IPS-20b (cell line): Measurements from ENCODE around the gene RACGAP1.
"Not testable (repeated sequence)": the region's sequence is repeated elsewhere in the genome, so short reads cannot be mapped to it uniquely, and the experiment has no call there.

Source experiments
- H3K27ac ChIP-seq: one replicate; pipeline ENCODE4 v1.5.1; 2013; ENCODE audit warnings: low read length
- H3K27me3 ChIP-seq: 2 replicates; pipeline ENCODE4 v1.6.1; 2013; ENCODE audit warnings: mild to moderate bottlenecking, low read length, inconsistent platforms; ENCODE audit not compliant: insufficient read depth
- H3K36me3 ChIP-seq: 2 replicates; pipeline ENCODE4 v1.6.1; 2013; ENCODE audit warnings: low read depth, mild to moderate bottlenecking, inconsistent platforms, low read length, moderate library complexity; ENCODE audit not compliant: insufficient read depth
- H3K4me1 ChIP-seq: 2 replicates; pipeline ENCODE4 v1.6.1; 2013; ENCODE audit warnings: mild to moderate bottlenecking, control low read depth, inconsistent platforms, low read length, moderate library complexity; ENCODE audit not compliant: insufficient read depth
- H3K4me3 ChIP-seq: 2 replicates; pipeline ENCODE4 v1.5.1; 2013; ENCODE audit warnings: mild to moderate bottlenecking, low read length, inconsistent platforms
- H3K9ac ChIP-seq: 2 replicates; pipeline ENCODE4 v1.6.1; 2013; ENCODE audit warnings: low read depth, mild to moderate bottlenecking, inconsistent platforms, low read length, moderate library complexity
- H3K9me3 ChIP-seq: 2 replicates; pipeline ENCODE4 v1.6.1; 2013; ENCODE audit warnings: mild to moderate bottlenecking, low read depth, low read length, inconsistent platforms; ENCODE audit not compliant: insufficient read depth

RACGAP1 gene

DNA sequence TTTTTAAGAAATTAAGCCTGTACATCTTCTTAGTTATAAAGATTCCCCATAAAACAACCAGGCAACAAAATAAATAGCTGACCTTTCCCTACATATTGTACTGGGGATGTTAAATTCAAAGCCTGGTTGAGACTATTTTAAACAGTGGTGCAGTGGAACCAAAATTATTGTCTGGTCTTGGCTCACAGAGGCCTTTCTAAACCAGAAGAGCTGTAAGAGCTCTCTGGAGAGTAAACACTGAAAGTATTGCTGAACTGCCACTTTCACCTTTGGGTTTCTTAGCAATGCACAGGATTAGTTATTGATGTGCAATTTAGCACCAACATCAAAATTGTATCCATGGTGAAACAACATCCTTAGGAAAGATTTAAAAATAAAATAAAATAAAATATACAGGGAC is 20.6 kb downstream of the RACGAP1 start:
- no peaks in the 10 kb centered on the region for H3K9me3 ChIP-seq
- peaks cover 76% of the 10 kb centered on the region for H3K36me3 ChIP-seq
- H3K9ac ChIP-seq = no peak overlapping the region
- H3K4me1 ChIP-seq = no peaks in the 10 kb centered on the region
- no peak overlapping the region for H3K4me3 ChIP-seq
- no peak overlapping the region for H3K27ac ChIP-seq
- no peaks in the 10 kb centered on the region for H3K27me3 ChIP-seq

DNA sequence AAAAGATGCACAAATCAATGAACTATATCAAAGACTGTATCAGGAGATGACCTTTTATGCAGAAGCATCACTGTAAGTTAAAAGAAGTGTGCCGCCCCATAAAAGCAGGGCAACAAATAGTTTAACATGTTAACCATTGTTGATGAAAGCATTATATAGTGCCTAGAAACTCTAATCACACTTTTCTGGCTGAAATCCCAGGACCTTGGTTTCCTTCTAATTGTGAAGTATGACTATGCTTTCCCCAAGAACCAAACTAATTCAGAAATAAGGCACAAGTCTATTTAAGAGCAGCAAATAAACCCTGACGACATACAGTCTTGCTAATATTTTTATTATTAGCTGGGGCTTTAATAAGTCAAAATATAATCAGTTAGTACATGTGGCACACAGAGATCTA is 21.7 kb downstream of the RACGAP1 start:
- no peak overlapping the region for H3K9ac ChIP-seq
- H3K36me3 ChIP-seq = peaks cover 83% of the 10 kb centered on the region
- no peak overlapping the region for H3K27ac ChIP-seq
- H3K4me1 ChIP-seq = no peaks in the 10 kb centered on the region
- no peaks in the 10 kb centered on the region for H3K9me3 ChIP-seq
- no peaks in the 10 kb centered on the region for H3K27me3 ChIP-seq
- no peak overlapping the region for H3K4me3 ChIP-seq

DNA sequence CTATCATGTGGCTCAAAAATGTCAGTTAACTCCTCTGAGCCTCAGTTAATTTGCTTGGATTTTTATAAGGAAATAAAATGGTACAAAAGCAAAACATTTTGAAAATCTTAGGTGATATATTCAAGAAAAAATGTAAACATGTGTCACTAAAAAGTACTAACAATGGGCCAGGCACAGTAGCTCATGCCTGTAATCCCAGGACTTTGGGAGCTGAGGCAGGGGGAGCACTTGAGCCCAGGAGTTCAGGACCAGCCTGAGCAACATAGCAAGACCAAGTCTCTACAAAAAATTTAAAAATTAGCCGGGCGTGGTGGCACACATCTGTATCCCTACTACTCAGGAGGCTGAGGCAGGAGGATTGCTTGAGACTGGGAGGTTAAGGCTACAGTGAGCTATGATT is 26.8 kb downstream of the RACGAP1 start:
- H3K27ac ChIP-seq = no peak overlapping the region
- H3K9me3 ChIP-seq = no peaks in the 10 kb centered on the region
- H3K4me1 ChIP-seq = no peaks in the 10 kb centered on the region
- H3K9ac ChIP-seq = no peak overlapping the region
- peaks cover 90% of the 10 kb centered on the region for H3K36me3 ChIP-seq
- H3K4me3 ChIP-seq = no peak overlapping the region
- no peaks in the 10 kb centered on the region for H3K27me3 ChIP-seq

DNA sequence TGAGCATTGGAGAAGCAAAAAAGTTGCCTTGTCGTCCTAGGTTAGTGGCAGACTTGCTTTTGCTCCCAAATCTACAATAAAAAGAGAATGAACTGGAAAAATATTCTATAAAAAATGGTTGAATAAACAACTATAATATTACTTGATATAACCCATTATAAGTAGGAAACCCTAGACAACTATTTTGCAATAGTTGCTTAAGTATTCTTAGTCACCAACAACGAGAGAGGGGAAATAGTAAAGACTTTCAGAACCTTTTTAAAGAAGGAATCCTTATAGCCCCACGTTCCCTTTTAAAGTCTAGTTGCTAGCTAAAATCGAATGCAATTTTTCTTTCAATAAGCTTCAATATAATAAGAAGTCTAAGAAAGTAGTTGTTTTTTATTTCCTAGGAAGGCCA is 35.0 kb downstream of the RACGAP1 start:
- H3K27ac ChIP-seq = no peak overlapping the region
- H3K4me3 ChIP-seq = no peak overlapping the region
- H3K27me3 ChIP-seq = no peaks in the 10 kb centered on the region
- peaks cover 5% of the 10 kb centered on the region for H3K4me1 ChIP-seq
- H3K36me3 ChIP-seq = peaks cover 74% of the 10 kb centered on the region
- no peak overlapping the region for H3K9ac ChIP-seq
- H3K9me3 ChIP-seq = no peaks in the 10 kb centered on the region

DNA sequence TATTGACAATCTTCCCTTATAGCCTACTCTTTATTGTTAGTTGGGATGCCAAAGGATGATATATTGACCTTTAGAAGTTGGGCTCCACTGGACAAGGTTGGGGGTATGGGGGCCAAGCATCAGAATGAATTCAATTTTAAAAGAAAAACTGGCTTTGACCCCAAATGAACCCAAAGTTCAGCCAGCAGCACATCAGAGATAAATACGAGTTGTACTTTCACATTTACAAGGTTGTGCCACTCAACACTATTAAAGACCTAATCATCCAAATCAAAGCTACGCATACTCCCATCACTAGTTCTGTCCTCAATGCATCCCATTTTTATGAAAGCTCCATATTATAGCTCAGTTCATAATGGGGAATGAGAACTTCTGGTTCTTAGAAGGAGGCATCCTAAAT is 35.9 kb downstream of the RACGAP1 start:
- not testable (repeated sequence) for H3K4me3 ChIP-seq, H3K27me3 ChIP-seq, H3K27ac ChIP-seq, H3K4me1 ChIP-seq, H3K9me3 ChIP-seq, H3K9ac ChIP-seq
- H3K36me3 ChIP-seq = peaks cover 65% of the 10 kb centered on the region

DNA sequence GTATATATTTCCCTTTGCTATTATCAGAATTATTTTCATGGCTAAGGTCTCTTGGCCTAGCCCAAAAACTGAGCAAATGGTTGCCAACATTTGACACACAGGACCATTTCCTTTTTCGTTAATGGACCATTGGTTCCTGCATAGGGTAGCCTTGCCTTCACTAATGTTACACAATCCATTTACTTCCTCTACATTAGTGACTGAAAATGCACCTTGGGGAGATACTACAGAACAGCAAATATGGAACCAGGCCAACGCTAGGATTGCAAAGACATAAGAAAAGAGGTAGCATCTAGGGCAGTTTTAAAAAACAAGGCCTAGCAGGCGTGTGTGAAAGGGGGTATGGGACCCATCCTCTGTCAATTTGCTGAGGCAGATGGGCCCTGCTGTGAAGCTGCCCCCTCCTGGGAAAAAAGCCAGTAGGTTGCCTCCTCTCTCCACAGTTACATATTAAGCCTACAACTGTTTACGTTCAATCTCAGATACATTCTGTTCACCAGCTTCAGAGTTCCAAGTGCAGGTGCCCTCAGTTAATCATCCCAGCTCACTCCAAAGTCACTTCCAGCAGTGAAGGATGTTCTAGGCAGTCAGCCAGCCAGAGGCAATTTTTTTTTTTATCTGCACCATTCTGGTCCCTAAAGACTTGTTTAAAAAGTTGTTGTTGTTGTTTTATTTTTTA is 37.5 kb downstream of the RACGAP1 start:
- Histone ChIP-seq H3K36me3 (peaks cover 52% of the 10 kb centered on the region), H3K9me3 (no peaks in the 10 kb centered on the region), H3K27me3 (no peaks in the 10 kb centered on the region), H3K4me1 (peaks cover 8% of the 10 kb centered on the region), H3K4me3 (no peak overlapping the region), H3K27ac (no peak overlapping the region), H3K9ac (no peak overlapping the region)

DNA sequence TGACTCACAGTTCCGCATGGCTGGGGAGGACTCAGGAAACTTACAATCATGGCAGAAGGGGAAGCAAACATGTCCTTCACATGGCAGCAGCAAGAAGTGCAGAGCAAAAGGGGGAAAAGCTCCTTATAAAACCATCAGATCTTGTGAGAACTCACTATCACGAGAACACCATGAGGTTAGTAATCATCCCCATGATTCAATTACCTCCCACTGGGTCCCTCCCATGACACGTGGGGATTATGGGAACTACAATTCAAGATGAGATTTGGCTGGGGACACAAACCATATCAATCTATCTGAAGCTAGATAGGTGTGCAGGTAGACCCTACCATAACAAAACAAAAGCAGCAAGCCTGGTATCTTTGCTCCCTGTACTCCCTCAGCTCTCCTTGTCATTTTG is 38.8 kb downstream of the RACGAP1 start:
- not testable (repeated sequence) for H3K4me1 ChIP-seq, H3K27ac ChIP-seq
- H3K36me3 ChIP-seq = peaks cover 39% of the 10 kb centered on the region

DNA sequence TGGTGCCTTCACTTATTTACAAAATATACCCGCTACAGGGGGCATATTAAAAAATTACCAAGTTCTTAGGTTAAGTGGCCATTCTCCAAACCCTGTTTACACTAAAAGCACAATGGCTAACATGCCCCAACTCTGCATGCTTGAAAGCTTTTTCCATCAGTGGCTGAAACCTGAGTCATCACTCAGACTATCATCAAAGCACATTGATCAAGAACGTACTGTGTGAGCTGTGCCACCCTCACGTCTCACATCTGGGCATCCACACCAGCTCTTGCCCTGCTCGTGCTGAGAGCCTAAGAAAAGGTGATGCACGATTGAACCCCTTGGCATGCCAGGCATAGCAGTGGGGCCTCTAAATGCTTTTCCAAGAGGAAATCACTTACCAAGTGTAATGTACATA is 39.3 kb downstream of the RACGAP1 start:
- Histone ChIP-seq H3K4me1 (peaks cover 8% of the 10 kb centered on the region), H3K27me3 (no peaks in the 10 kb centered on the region), H3K36me3 (peaks cover 36% of the 10 kb centered on the region), H3K4me3 (no peak overlapping the region), H3K9me3 (no peaks in the 10 kb centered on the region), H3K9ac (no peak overlapping the region), H3K27ac (no peak overlapping the region)

More for the DNA sequence above, 38.8 kb downstream of the RACGAP1 start:
- H3K27me3 ChIP-seq, H3K9me3 ChIP-seq, H3K4me3 ChIP-seq, H3K9ac ChIP-seq: not testable (repeated sequence)

DNA sequence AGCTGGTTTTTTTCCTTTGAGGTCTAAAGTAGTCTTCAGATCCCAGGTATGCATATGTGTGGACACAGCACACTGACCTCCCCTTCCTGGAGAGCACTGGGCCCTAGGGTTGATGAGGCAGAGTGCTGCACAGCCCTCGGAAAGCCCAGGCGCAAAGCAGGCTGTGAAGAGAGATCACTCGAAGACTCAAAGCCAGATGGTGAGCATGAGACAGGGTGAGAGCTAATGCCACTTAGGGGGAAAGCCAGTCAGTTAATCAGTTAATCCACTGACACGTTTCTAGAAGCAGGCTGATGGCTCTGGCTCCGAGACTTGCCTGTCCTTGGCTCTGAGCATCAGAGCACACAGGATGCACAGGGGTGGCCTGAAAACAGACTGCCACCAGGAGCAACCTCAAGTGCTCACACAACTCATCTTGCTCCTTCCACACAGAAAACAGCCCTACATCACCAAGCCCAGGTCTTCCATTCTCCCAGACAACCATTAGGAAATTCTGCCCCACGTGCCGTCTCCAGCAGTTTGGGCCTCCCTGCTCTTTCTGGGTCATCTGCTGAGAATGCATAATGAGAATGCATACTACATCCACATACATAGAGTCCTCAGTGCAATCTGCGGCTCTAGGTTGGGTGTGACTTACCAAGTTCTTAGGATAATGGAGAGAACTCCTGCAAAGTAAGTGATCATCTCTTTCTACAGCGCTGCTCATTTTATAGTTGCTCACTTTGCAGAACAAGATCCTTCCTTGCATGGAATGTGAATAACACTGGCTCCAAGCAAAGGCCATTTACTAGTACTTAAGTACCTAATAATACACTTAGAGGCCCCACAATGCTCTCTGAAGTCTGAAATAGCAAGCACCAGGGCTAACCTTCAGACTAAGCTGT is 40.6 kb downstream of the RACGAP1 start:
- no peaks in the 10 kb centered on the region for H3K9me3 ChIP-seq
- H3K4me1 ChIP-seq = peaks cover 8% of the 10 kb centered on the region
- H3K36me3 ChIP-seq = peaks cover 23% of the 10 kb centered on the region
- no peak overlapping the region for H3K27ac ChIP-seq
- H3K9ac ChIP-seq = no peak overlapping the region
- no peaks in the 10 kb centered on the region for H3K27me3 ChIP-seq
- H3K4me3 ChIP-seq = no peak overlapping the region

DNA sequence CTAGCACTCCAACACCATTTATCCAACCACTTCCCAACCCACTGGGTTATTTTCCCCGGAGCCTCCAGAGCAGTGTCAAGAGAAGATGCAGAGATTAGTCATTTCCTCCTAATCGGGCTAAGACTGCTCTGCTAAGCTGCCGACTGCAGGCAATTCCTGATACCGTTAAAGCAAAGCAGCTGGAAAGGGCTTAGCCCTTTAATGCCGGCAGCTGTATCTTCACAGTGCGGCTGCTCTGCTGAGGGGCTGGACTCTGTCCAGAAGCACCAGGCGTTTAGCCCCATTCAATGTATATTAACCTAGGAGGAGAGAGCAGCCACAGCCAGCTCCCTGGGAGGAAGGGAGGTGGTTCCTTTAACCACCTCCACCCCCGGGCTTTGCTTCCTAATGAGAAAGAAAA is 41.4 kb downstream of the RACGAP1 start:
- H3K36me3 ChIP-seq = peaks cover 16% of the 10 kb centered on the region
- H3K4me3 ChIP-seq = no peak overlapping the region
- H3K9ac ChIP-seq = no peak overlapping the region
- no peaks in the 10 kb centered on the region for H3K9me3 ChIP-seq
- no peaks in the 10 kb centered on the region for H3K27me3 ChIP-seq
- H3K4me1 ChIP-seq = peaks cover 8% of the 10 kb centered on the region
- H3K27ac ChIP-seq = no peak overlapping the region

DNA sequence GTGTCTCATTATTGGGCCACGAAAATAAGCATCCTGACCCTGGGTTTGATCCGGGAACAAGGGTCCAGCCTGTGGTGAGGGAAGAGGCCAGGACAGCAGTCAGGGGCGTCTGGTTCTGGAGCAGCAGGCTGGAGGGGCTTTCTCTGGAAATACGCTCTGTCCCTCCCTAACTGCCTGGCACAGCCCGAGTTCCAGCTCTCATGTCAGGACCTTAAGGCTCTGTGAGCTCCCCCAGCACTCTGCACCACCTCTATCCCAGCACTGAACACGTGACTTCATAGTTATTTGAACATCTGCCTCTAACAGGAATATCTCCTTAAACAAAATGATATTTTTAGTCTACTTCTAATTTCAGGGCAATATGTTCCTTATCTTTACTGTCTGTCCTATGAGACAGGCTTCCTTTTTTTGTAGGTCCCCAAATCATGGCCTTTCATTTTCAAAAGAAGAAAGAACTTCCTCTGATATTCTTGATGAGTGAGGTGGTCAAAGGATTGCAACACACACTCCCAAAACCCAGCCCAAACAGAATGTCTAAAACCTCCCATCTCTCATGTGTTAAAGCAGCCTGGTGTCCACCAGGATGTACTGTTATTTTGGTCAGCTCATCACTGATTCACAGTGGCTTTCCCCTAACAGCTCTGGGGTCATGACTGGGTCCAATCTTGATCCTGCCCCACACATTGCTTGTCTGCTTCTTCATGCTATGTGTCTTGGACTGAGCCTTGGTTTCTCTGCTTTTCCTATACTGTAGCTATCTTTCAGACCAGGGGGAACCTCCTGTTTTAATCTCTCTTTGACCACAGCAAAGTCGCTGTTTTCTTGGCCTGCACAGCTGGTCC is 42.8 kb downstream of the RACGAP1 start:
- Histone ChIP-seq H3K36me3 (peaks cover 1% of the 10 kb centered on the region), H3K4me1 (peaks cover 8% of the 10 kb centered on the region), H3K27ac (no peak overlapping the region), H3K4me3 (no peak overlapping the region), H3K9ac (no peak overlapping the region), H3K27me3 (no peaks in the 10 kb centered on the region), H3K9me3 (no peaks in the 10 kb centered on the region)
